MM.1S (cell line): ENCODE results near the gene CAPZA2.
"Not testable (repeated sequence)": the region's sequence is repeated elsewhere in the genome, so short reads cannot be mapped to it uniquely, and the experiment has no call there.

Experiments
- CTCF ChIP-seq: fragments of 300-600 bp; sonication (generic); IDR thresholded peaks from 2 replicates; pipeline ENCODE4 v1.5.1; 2016; ENCODE audit warnings: antibody characterized with exemption, low read length, mixed read lengths
- EZH2 ChIP-seq: fragments of 300-600 bp; sonication (generic); optimal IDR thresholded peaks from 2 replicates; pipeline ENCODE3; 2017; ENCODE audit warnings: low read depth, mild to moderate bottlenecking, antibody characterized with exemption, low read length, mixed read lengths
- EZH2phosphoT487 ChIP-seq: fragments of 300-600 bp; sonication (generic); IDR thresholded peaks from 2 replicates; pipeline ENCODE4 v1.6.1; 2018; ENCODE audit warnings: antibody characterized with exemption, low read length

- TF ChIP-seq EZH2, CTCF, EZH2phosphoT487: not testable (repeated sequence)
Measured at GRCh38 chr7:116821647-116822046, 40.7 kb upstream of the CAPZA2 start.
